DND-41 (cell line): ENCODE results near the gene RPUSD3.

Source experiments
- ATAC-seq: fragments of 200-7000 bp; cut with Tn5 transposase; 3 replicates; pipeline ENCODE4 v1.9.1; 2021; ENCODE audit warnings: low read depth; ENCODE audit not compliant: insufficient read depth
- DNase-seq: peaks from one replicate; pipeline ENCODE4 v3.0.0-alpha.2; 2020
- H2AFZ ChIP-seq: 2 replicates; pipeline ENCODE4 v1.6.0; 2012; ENCODE audit warnings: low read depth, low read length
- H3K27ac ChIP-seq: 2 replicates; pipeline ENCODE4 v1.5.1; 2012; ENCODE audit warnings: low read length, inconsistent platforms
- H3K27me3 ChIP-seq: fragments of 200-600 bp; sonication (generic); 2 replicates; pipeline ENCODE4 v1.6.0; 2012; ENCODE audit warnings: low read length, mild to moderate bottlenecking, inconsistent platforms; ENCODE audit not compliant: insufficient read depth, poor library complexity
- H3K36me3 ChIP-seq: 2 replicates; pipeline ENCODE4 v1.5.1; 2012; ENCODE audit warnings: low read length, inconsistent platforms; ENCODE audit not compliant: insufficient read depth
- H3K4me1 ChIP-seq: 2 replicates; pipeline ENCODE4 v1.5.1; 2012; ENCODE audit warnings: mild to moderate bottlenecking, low read length; ENCODE audit not compliant: insufficient read depth
- H3K4me2 ChIP-seq: 2 replicates; pipeline ENCODE4 v1.6.0; 2012; ENCODE audit warnings: mild to moderate bottlenecking, moderate library complexity, low read length, inconsistent platforms; ENCODE audit not compliant: insufficient read depth
- H3K4me3 ChIP-seq, 2 experiments: fragments of 200-600 bp in 1 of 2; shearing (Covaris generic) in 1 of 2; 2 replicates each; pipeline ENCODE4 v1.5.1; 2012 to 2016; ENCODE audit warnings: inconsistent platforms in 2 of 2, low read length in 2 of 2, mild to moderate bottlenecking in 2 of 2, low read depth in 1 of 2, moderate library complexity in 1 of 2
- H3K79me2 ChIP-seq: 2 replicates; pipeline ENCODE4 v1.6.0; 2012; ENCODE audit warnings: low read length, inconsistent platforms; ENCODE audit not compliant: insufficient read depth
- H3K9ac ChIP-seq: 2 replicates; pipeline ENCODE4 v1.6.0; 2012; ENCODE audit warnings: low read depth, mild to moderate bottlenecking, inconsistent platforms, low read length, moderate library complexity
- H3K9me3 ChIP-seq: 2 replicates; pipeline ENCODE4 v1.5.1; 2012; ENCODE audit warnings: low read length, moderate library complexity, mild to moderate bottlenecking, inconsistent platforms; ENCODE audit not compliant: insufficient read depth, severe bottlenecking
- H4K20me1 ChIP-seq: 2 replicates; pipeline ENCODE4 v1.6.0; 2012; ENCODE audit warnings: low read length; ENCODE audit not compliant: insufficient read depth
- CTCF ChIP-seq: IDR thresholded peaks from 2 replicates; pipeline ENCODE4 v1.5.1; 2012; ENCODE audit warnings: borderline replicate concordance, low read length, moderate library complexity, mild to moderate bottlenecking; ENCODE audit not compliant: poor library complexity, severe bottlenecking; ENCODE audit errors: extremely low read depth
- EZH2 ChIP-seq: IDR thresholded peaks from 3 replicates; pipeline ENCODE4 v1.6.1; 2012; ENCODE audit warnings: borderline replicate concordance, low read depth, mild to moderate bottlenecking, moderate library complexity, low read length, inconsistent platforms; ENCODE audit not compliant: severe bottlenecking

The RPUSD3 gene

DNA sequence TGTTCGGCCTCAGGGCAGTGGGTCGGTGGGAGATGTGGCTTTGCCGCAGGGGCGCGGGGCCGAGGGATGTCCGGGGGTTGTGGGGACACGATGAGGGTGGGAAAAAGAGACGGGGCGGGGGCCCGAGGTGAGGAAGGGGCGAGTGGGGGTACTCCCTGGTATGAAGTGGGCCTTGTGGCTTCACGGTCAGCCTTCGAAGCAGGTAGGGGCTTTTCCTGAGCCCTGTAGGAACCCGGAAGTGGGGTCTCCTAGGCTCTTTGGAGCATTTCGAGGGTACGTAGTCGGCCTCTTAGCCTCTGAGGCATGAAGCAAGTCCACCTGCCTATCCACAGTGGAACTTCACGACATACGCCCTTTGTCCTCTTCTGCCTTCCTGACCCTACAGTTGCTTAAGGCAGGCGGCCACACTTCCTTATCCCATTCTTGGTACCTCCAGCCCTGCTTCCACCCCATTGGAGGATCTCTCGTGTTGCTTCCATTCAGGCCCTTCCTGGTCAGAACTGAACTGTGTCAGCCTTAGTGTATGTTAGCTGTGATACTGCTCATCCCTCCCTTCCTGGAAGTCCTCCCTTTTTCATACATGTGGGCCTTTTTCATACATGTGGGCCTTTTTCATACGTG is 50.5 kb downstream of the RPUSD3 start:
- Histone ChIP-seq H3K4me1 (peaks cover 38% of the 10 kb centered on the region), H2AFZ (peak overlapping the region; percentile 88), H3K4me2 (peak overlapping the region; percentile 82), H3K79me2 (peaks cover 56% of the 10 kb centered on the region), H3K9me3 (no peaks in the 10 kb centered on the region), H3K27ac (peak overlapping the region; percentile 100), H3K4me3 (peak overlapping the region; percentile 74 to 94), H3K36me3 (peaks cover 58% of the 10 kb centered on the region), H3K9ac (peak overlapping the region; percentile 86), H4K20me1 (peaks cover 32% of the 10 kb centered on the region), H3K27me3 (no peaks in the 10 kb centered on the region)
- peak; percentile 0; the same call in 1 of the 3 replicates for ATAC-seq
- DNase-seq = no peak
- TF ChIP-seq EZH2 (no peak), CTCF (no peak)

DNA sequence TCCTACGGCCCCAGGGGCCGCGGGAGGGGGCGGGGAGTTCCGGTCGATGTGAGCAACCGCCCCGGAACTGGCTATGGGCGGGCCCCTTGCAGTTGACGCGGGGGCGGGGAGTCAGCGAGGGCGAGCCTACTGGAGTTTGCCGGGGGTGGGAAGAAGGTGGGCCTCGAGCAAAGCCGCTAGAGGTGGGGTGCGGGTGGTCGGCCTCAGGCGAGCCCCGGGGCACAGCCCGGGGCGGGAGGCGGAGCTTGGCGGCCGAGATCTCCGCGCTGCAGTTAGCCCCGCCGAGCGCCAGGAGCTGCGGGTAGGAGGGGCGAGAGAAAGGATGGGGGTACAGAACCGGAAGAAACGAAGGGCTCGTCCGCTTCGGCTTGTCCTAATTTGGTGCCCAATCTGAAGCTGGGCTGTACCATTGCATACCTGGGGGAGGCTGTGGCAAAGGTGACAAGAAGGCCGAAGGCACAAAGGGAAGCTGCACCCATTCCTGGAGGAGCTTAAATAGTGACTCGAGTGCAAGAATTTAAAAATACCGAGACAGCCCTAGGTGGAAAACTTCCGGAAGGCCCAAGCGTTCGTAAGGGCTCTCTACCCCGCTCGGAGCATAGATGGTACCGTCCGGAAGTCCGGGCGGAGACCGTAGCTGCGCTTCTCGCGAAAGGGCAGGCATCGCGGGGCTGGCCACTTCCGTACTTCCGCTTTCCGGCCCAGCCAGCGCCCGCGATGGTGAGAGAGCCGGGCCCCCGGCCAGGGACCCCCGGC is 51.2 kb downstream of the RPUSD3 start, which contains the start of the genes ARPC4 and TADA3:
TSS of gene ARPC4 (plus strand) at position 678 of the 756 bp plus-strand sequence. CDS start at position 718, 40 bp downstream.
TSS of gene TADA3 (minus strand) at position 69 of the 756 bp plus-strand sequence. CDS start 1,007 bp downstream, outside the sequence.
- Histone ChIP-seq H3K79me2 (peaks cover 52% of the 10 kb centered on the region), H4K20me1 (peaks cover 28% of the 10 kb centered on the region), H3K4me3 (peak within 1 kb of the TSS; percentile 74 to 94), H3K4me2 (peak within 1 kb of the TSS; percentile 82), H3K4me1 (peaks cover 38% of the 10 kb centered on the region), H3K36me3 (peaks cover 51% of the 10 kb centered on the region), H3K27me3 (no peaks in the 10 kb centered on the region), H2AFZ (peak within 1 kb of the TSS; percentile 88), H3K9ac (peak within 1 kb of the TSS; percentile 86), H3K27ac (peak within 1 kb of the TSS; percentile 100), H3K9me3 (no peaks in the 10 kb centered on the region)
- ATAC-seq (peak; percentile 87), DNase-seq (peak; percentile 96)
- no peak for TF ChIP-seq EZH2
- TF ChIP-seq CTCF = no peak

DNA sequence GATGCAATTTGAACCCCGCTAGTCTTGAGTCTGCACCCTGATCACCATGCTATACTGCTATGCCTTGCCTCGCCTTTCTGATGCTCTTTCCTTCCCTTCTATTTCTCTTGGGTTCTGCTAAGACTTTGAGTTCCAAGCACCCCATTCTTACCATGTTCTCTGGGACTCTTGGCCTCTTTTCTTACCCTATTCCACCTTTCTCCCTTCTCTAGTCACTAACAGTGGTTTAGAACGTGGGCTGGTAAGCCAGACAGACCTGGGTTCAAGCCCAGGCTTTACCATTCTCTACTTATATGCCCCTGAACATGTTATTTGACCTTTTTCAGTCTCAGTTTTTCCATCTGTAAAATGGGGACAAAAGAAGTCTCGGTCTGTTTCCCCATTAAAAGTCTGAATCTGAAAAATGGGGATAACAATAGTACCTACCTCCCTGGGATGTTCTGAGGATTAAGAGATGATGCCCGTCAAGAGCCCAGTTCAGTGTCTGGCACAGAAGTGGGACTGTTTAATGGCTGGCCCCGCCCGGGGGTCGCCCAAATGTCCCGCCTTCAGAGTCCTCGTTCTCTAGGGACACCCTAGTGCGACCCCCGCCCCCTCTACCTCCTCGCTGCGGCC is 51.9 kb downstream of the RPUSD3 start:
- Histone ChIP-seq H3K27me3 (no peaks in the 10 kb centered on the region), H4K20me1 (peaks cover 24% of the 10 kb centered on the region), H2AFZ (peak overlapping the region; percentile 88), H3K36me3 (peaks cover 50% of the 10 kb centered on the region), H3K4me2 (peak overlapping the region; percentile 82), H3K27ac (peak overlapping the region; percentile 100), H3K9me3 (no peaks in the 10 kb centered on the region), H3K4me1 (peaks cover 38% of the 10 kb centered on the region), H3K9ac (peak overlapping the region; percentile 86), H3K4me3 (peak overlapping the region; percentile 74 to 94), H3K79me2 (peaks cover 45% of the 10 kb centered on the region)
- TF ChIP-seq CTCF (no peak), EZH2 (no peak)
- DNase-seq (no peak), ATAC-seq (no peak)
